H1 (cell line): ENCODE results near the gene APBA2. TPM values are rescaled to one million over a fixed set of nuclear protein-coding genes. Genes with fewer than 3 reads are reported as not detected.
"Not testable (repeated sequence)": the region's sequence is repeated elsewhere in the genome, so short reads cannot be mapped to it uniquely, and the experiment has no call there.

Source experiments
- CTCF ChIA-PET: fragments of 300-600 bp; sonication (Branson Sonifier 250); formaldehyde crosslinking; loops from one replicate; lab custom pipeline; 2021; ENCODE audit not compliant: partially characterized antibody; lab: Charles Lee
- POLR2A ChIA-PET: fragments of 300-600 bp; sonication (Branson Sonifier 250); formaldehyde crosslinking; loops from one replicate; lab custom pipeline; 2021; ENCODE audit warnings: inconsistent platforms; ENCODE audit not compliant: partially characterized antibody; lab: Charles Lee
- DNase-seq, 2 experiments: peaks; one replicate each; pipeline versions ENCODE4 v3.0.0 to v3.0.0-alpha.2; 2010 to 2022; ENCODE audit warnings: low spot score in 2 of 2, low read depth in 1 of 2, mixed read lengths in 1 of 2
- FAIRE-seq: peaks from 2 replicates; lab custom pipeline; 2011; peaks lifted over from hg19 to GRCh38; lab: Jason Lieb, UNC
- H2AFZ ChIP-seq: 2 replicates; pipeline ENCODE4 v1.8.1; 2012; ENCODE audit warnings: low read length, inconsistent platforms
- H2AK5ac ChIP-seq: 2 replicates; pipeline ENCODE4 v1.6.1; 2013; ENCODE audit warnings: low read depth, low read length
- H2BK120ac ChIP-seq: replicated peaks from 2 replicates; pipeline ENCODE3; 2013; ENCODE audit warnings: low read depth, low read length, inconsistent platforms
- H2BK12ac ChIP-seq: 2 replicates; pipeline ENCODE4 v1.6.1; 2013; ENCODE audit warnings: low read depth, low read length
- H2BK15ac ChIP-seq: 2 replicates; pipeline ENCODE4 v1.6.1; 2013; ENCODE audit warnings: low read length
- H2BK20ac ChIP-seq: 2 replicates; pipeline ENCODE4 v1.6.1; 2013; ENCODE audit warnings: low read length
- H2BK5ac ChIP-seq: 2 replicates; pipeline ENCODE4 v1.6.1; 2013; ENCODE audit warnings: low read depth, low read length
- H3K14ac ChIP-seq: 2 replicates; pipeline ENCODE4 v1.6.1; 2013; ENCODE audit warnings: inconsistent platforms; ENCODE audit not compliant: insufficient read length
- H3K18ac ChIP-seq: 2 replicates; pipeline ENCODE4 v1.6.1; 2013; ENCODE audit warnings: low read length; ENCODE audit errors: extremely low read depth
- H3K23ac ChIP-seq: 2 replicates; pipeline ENCODE4 v1.6.1; 2013; ENCODE audit warnings: inconsistent platforms; ENCODE audit not compliant: insufficient read length
- H3K23me2 ChIP-seq: 2 replicates; pipeline ENCODE4 v1.6.1; 2013; ENCODE audit warnings: low read depth, low read length
- H3K27ac ChIP-seq: 2 replicates; pipeline ENCODE4 v1.6.1; 2011; ENCODE audit warnings: low read depth, low read length, inconsistent platforms
- H3K27me3 ChIP-seq, 4 experiments: replicated peaks in 1 of 4; 1 replicate in 1 of 4; 2 replicates in 3 of 4; pipeline versions ENCODE4 v1.6.1 to v1.8.1; 2011 to 2013; ENCODE audit warnings: low read length in 3 of 4, mild to moderate bottlenecking in 3 of 4, inconsistent platforms in 2 of 4, mixed read lengths in 2 of 4, moderate library complexity in 1 of 4; ENCODE audit not compliant: control insufficient read depth in 3 of 4, insufficient read depth in 3 of 4; ENCODE audit errors: extremely low read depth in 1 of 4
- H3K36me3 ChIP-seq, 4 experiments: 2 replicates each; pipeline versions ENCODE4 v1.6.1 to v1.8.1; 2011 to 2013; ENCODE audit warnings: mild to moderate bottlenecking in 4 of 4, low read length in 3 of 4, moderate library complexity in 2 of 4, control low read depth in 1 of 4, inconsistent platforms in 1 of 4; ENCODE audit not compliant: insufficient read depth in 4 of 4, control insufficient read depth in 2 of 4
- H3K4ac ChIP-seq: replicated peaks from 2 replicates; pipeline ENCODE3; 2013; ENCODE audit warnings: low read length, low read depth, mixed read lengths, inconsistent platforms; ENCODE audit not compliant: insufficient read length
- H3K4me1 ChIP-seq, 4 experiments: replicated peaks in 1 of 4; 1 replicate in 1 of 4; 2 replicates in 3 of 4; pipeline versions ENCODE4 v1.6.1 to v1.8.1; 2011 to 2013; ENCODE audit warnings: low read length in 3 of 4, inconsistent platforms in 2 of 4, mixed read lengths in 1 of 4; ENCODE audit not compliant: insufficient read depth in 4 of 4, control insufficient read depth in 3 of 4
- H3K4me2 ChIP-seq, 2 experiments: 2 replicates each; pipeline versions ENCODE4 v1.6.1 to v1.8.1; 2011 to 2013; ENCODE audit warnings: low read depth in 2 of 2, low read length in 2 of 2, control low read depth in 1 of 2, inconsistent platforms in 1 of 2, mild to moderate bottlenecking in 1 of 2; ENCODE audit not compliant: insufficient read depth in 1 of 2
- H3K4me3 ChIP-seq, 4 experiments: fragments of 200-600, 300-600 bp in 1 of 4; sonication (generic), shearing (Covaris generic), sonication (Bioruptor Twin) in 1 of 4; 2 replicates each; pipeline versions ENCODE4 v1.5.1 to v1.8.1; 2011 to 2016; ENCODE audit warnings: low read length in 4 of 4, low read depth in 3 of 4, control low read depth in 2 of 4, inconsistent platforms in 2 of 4, mild to moderate bottlenecking in 2 of 4, mixed read lengths in 1 of 4, moderate library complexity in 1 of 4; ENCODE audit not compliant: insufficient read depth in 2 of 4; ENCODE audit errors: extremely low read depth in 1 of 4
- H3K56ac ChIP-seq: replicated peaks from 2 replicates; pipeline ENCODE3; 2013; ENCODE audit warnings: low read depth, mild to moderate bottlenecking, mixed read lengths, low read length, inconsistent platforms; ENCODE audit not compliant: insufficient read length
- H3K79me1 ChIP-seq: 2 replicates; pipeline ENCODE4 v1.6.1; 2013; ENCODE audit warnings: low read depth, low read length, control low read depth
- H3K79me2 ChIP-seq, 2 experiments: 2 replicates each; pipeline versions ENCODE4 v1.6.1 to v1.8.1; 2012 to 2013; ENCODE audit warnings: low read length in 2 of 2, mild to moderate bottlenecking in 2 of 2, inconsistent platforms in 1 of 2; ENCODE audit not compliant: insufficient read depth in 2 of 2, control insufficient read depth in 1 of 2
- H3K9ac ChIP-seq, 4 experiments: replicated peaks in 1 of 4; 1 replicate in 1 of 4; 2 replicates in 3 of 4; pipeline versions ENCODE4 v1.6.1 to v1.8.1; 2011 to 2013; ENCODE audit warnings: low read depth in 3 of 4, low read length in 3 of 4, control low read depth in 2 of 4, mild to moderate bottlenecking in 2 of 4, moderate library complexity in 2 of 4, inconsistent platforms in 1 of 4; ENCODE audit errors: extremely low read depth in 1 of 4
- H3K9me3 ChIP-seq, 2 experiments: 2 replicates each; pipeline versions ENCODE4 v1.6.1 to v1.8.1; 2012 to 2013; ENCODE audit warnings: mild to moderate bottlenecking in 2 of 2, moderate library complexity in 2 of 2, control low read depth in 1 of 2, inconsistent platforms in 1 of 2, low read depth in 1 of 2, low read length in 1 of 2, mixed read lengths in 1 of 2; ENCODE audit not compliant: insufficient read depth in 2 of 2
- H4K20me1 ChIP-seq, 2 experiments: replicated peaks in 1 of 2; 2 replicates each; pipeline versions ENCODE3 to v1.8.1; 2011 to 2013; ENCODE audit warnings: inconsistent platforms in 2 of 2, low read length in 2 of 2, mild to moderate bottlenecking in 1 of 2; ENCODE audit not compliant: insufficient read depth in 2 of 2, control insufficient read depth in 1 of 2
- H4K5ac ChIP-seq: 2 replicates; pipeline ENCODE4 v1.6.1; 2013; ENCODE audit warnings: low read length, low read depth, mixed read lengths, inconsistent platforms; ENCODE audit not compliant: insufficient read length
- H4K8ac ChIP-seq: 2 replicates; pipeline ENCODE4 v1.8.0; 2013; ENCODE audit warnings: mild to moderate bottlenecking, moderate library complexity, low read length, inconsistent platforms; ENCODE audit not compliant: insufficient read depth; ENCODE audit errors: extremely low read depth
- H4K91ac ChIP-seq: replicated peaks from 2 replicates; pipeline ENCODE3; 2013; ENCODE audit warnings: low read length, mixed read lengths, inconsistent platforms; ENCODE audit not compliant: insufficient read length
- CHD2 ChIP-seq: IDR thresholded peaks from 2 replicates; pipeline ENCODE4 v1.6.1; 2012; ENCODE audit warnings: low read length, improper control_type of control experiment
- GABPA ChIP-seq: IDR thresholded peaks from 2 replicates; pipeline ENCODE4 v1.6.1; 2011; ENCODE audit warnings: mild to moderate bottlenecking, low read length, moderate library complexity, borderline replicate concordance; ENCODE audit not compliant: insufficient read depth
- MAX ChIP-seq: IDR thresholded peaks from 2 replicates; pipeline ENCODE4 v1.6.1; 2012; ENCODE audit warnings: inconsistent platforms
- POLR2AphosphoS5 ChIP-seq: IDR thresholded peaks from 2 replicates; pipeline ENCODE4 v1.6.1; 2011; ENCODE audit warnings: low read depth, low read length
- SUZ12 ChIP-seq: fragments of 200-600 bp; sonication (generic); IDR thresholded peaks from 2 replicates; pipeline ENCODE4 v1.6.1; 2012; ENCODE audit warnings: mild to moderate bottlenecking, inconsistent platforms, low read length, moderate library complexity, mixed read lengths
- TAF1 ChIP-seq: IDR thresholded peaks from 2 replicates; pipeline ENCODE4 v1.6.1; 2011; ENCODE audit warnings: mild to moderate bottlenecking, low read depth, low read length
- TAF7 ChIP-seq: optimal IDR thresholded peaks from 2 replicates; pipeline ENCODE3; 2011; ENCODE audit warnings: low read depth, mild to moderate bottlenecking, inconsistent platforms, low read length, moderate library complexity, borderline replicate concordance
- TBP ChIP-seq: IDR thresholded peaks from 2 replicates; pipeline ENCODE4 v1.6.1; 2011; ENCODE audit warnings: low read depth, low read length, improper control_type of control experiment
- TEAD4 ChIP-seq: IDR thresholded peaks from 2 replicates; pipeline ENCODE4 v1.6.1; 2012; ENCODE audit warnings: low read depth, low read length, inconsistent platforms, mixed read lengths
- WGBS, 2 experiments: shearing (Covaris generic) in 1 of 2; methylation state at CpG; one replicate each; pipeline versions ENCODE4 v1.1.6 to v1.1.7; 2013 to 2015; ENCODE audit warnings: low lambda C conversion rate in 2 of 2, mixed read lengths in 2 of 2, inconsistent platforms in 1 of 2, low coverage in 1 of 2, missing lambda C conversion rate in 1 of 2; ENCODE audit not compliant: insufficient replicate concordance in 2 of 2, insufficient coverage in 1 of 2, insufficient read length in 1 of 2; ENCODE audit errors: extremely low coverage in 1 of 2, missing lambda C conversion rate in 1 of 2; 5-methylcytosine and 5-hydroxymethylcytosine counted together
- polyA plus RNA-seq, 7 experiments: library from polyadenylated mRNA; depleted of rRNA in 3 of 7; stranded (reverse) in 5 of 7; unstranded in 2 of 7; fragments of >200 nt in 5 of 7; fragments of 200-250 nt in 2 of 7; gene quantifications; 1 replicate in 5 of 7; 2 replicates in 1 of 7; 4 replicates in 1 of 7; pipeline versions ENCODE4 v1.2.1 to v1.2.3, GENCODE V29; 2011 to 2013; ENCODE audit warnings: missing spikeins in 2 of 7, mixed read lengths in 2 of 7
- total RNA-seq: library from RNA; stranded (reverse); fragmentation: NEBNext Ultra II Directional; extraction: Animal tissue kit (Norgen Biotek cat#: 25700); gene quantifications from 2 replicates; pipeline ENCODE4 v1.2.1, GENCODE V29; 2021

APBA2 gene
- total and polyA plus RNA-seq, 2 of the 8 experiments (the other 6 are each of a cell fraction or from before 2014, with no cell fraction given), result 15.5 to 19.0 TPM

- peak; percentile 39; the same call in 1 of the 2 replicates for TF ChIP-seq TAF1
- TF ChIP-seq SUZ12, result 0 out of 2 replicates have a peak, but pooled peaks have one; percentile 6
- TF ChIP-seq POLR2AphosphoS5, result 0 out of 2 replicates have a peak, but pooled peaks have one; percentile 43
- peak; percentile 63 for TF ChIP-seq MAX
- peak; percentile 51 for TF ChIP-seq TAF7
- peak; percentile 63 for TF ChIP-seq GABPA
- TF ChIP-seq CHD2, result no peak
- TF ChIP-seq TEAD4, result 0 out of 2 replicates have a peak, but pooled peaks have one; percentile 22
- TF ChIP-seq TBP, result peak; percentile 15; the same call in 1 of the 2 replicates
- TF ChIP-seq, all 59 proteins: peak for 11
These were observed at the start of gene APBA2 (continued) for GRCh38 chr15:28885630-28886430.

GRCh38 chr15:28840285-28840684 lies 45.5 kb upstream of the APBA2 start:
- H3K4ac ChIP-seq, H4K91ac ChIP-seq, CTCF ChIA-PET, H2BK12ac ChIP-seq, H3K36me3 ChIP-seq, H2AFZ ChIP-seq, H3K23ac ChIP-seq, H3K23me2 ChIP-seq, H3K9ac ChIP-seq, H3K56ac ChIP-seq, DNase-seq, H2BK120ac ChIP-seq, H3K9me3 ChIP-seq, H4K20me1 ChIP-seq, H3K27me3 ChIP-seq, H3K79me2 ChIP-seq, H3K18ac ChIP-seq, H2BK20ac ChIP-seq, H4K5ac ChIP-seq, H3K14ac ChIP-seq, H3K27ac ChIP-seq, H3K4me1 ChIP-seq, H2AK5ac ChIP-seq, H3K4me3 ChIP-seq, FAIRE-seq, POLR2A ChIA-PET, H2BK5ac ChIP-seq, H2BK15ac ChIP-seq, H3K4me2 ChIP-seq, H4K8ac ChIP-seq, H3K79me1 ChIP-seq: not testable (repeated sequence)
- 100% methylated on average over 1 of the region's 9 CpGs; no CpG with 5 or more reads in 1 of the 2 experiments for WGBS, 2 experiments
